B cell (primary cell): ENCODE data around the gene SMOC1.

ENCODE experiments used
- CTCF ChIP-seq: fragments of 200-600 bp; IDR thresholded peaks from one replicate; pipeline ENCODE4 v1.8.0; 2022; ENCODE audit warnings: antibody characterized with exemption, mild to moderate bottlenecking
- EZH2 ChIP-seq: IDR thresholded peaks from 2 replicates; pipeline ENCODE4 v1.6.1; 2012; ENCODE audit warnings: borderline replicate concordance, low read depth, mild to moderate bottlenecking, moderate library complexity, low read length; ENCODE audit not compliant: insufficient read depth, poor library complexity, severe bottlenecking

- TF ChIP-seq CTCF: no peak
- TF ChIP-seq EZH2: no peak
Measured at GRCh38 chr14:69989622-69990021, 110.4 kb downstream of the SMOC1 start.
